SK-N-SH (cell line): ENCODE results near the gene ENPP7. TPM values are rescaled to one million over a fixed set of nuclear protein-coding genes. Genes with fewer than 3 reads are reported as not detected.

ENCODE experiments used
- CTCF ChIA-PET: fragments of 300-600, 350-600 bp; formaldehyde crosslinking; extraction: SDS; loops from one replicate; lab custom pipeline; 2021; lab: Yijun Ruan, JAX
- POLR2A ChIA-PET: fragments of 350-600 bp; sonication (Branson Sonifier 250); formaldehyde crosslinking; extraction: SDS; loops from one replicate; lab custom pipeline; 2020; ENCODE audit warnings: antibody characterized with exemption, inconsistent platforms; lab: Yijun Ruan, JAX
- DNase-seq: peaks from one replicate; pipeline ENCODE4 v3.0.0; 2012
- H2AFZ ChIP-seq: fragments of 200-600 bp; sonication (generic); 2 replicates; pipeline ENCODE4 v1.8.1; 2016; ENCODE audit warnings: antibody characterized with exemption, mild to moderate bottlenecking, low read depth
- H3F3A ChIP-seq: fragments of 200-600 bp; sonication (generic); replicated peaks from 2 replicates; pipeline ENCODE3; 2016; ENCODE audit warnings: antibody characterized with exemption, mild to moderate bottlenecking; ENCODE audit not compliant: insufficient read depth
- H3K27ac ChIP-seq, 2 experiments: fragments of 200-500 bp in 1 of 2; fragments of 200-600 bp in 1 of 2; sonication (Bioruptor generic) in 1 of 2; sonication (generic), shearing (Covaris generic) in 1 of 2; 2 replicates each; pipeline versions ENCODE4 v1.5.1 to v1.6.1; 2014 to 2016; ENCODE audit warnings: low read depth in 2 of 2, inconsistent platforms in 1 of 2, low read length in 1 of 2, mild to moderate bottlenecking in 1 of 2, mixed read lengths in 1 of 2
- H3K27me3 ChIP-seq: fragments of 200-600 bp; sonication (generic), shearing (Covaris generic); 2 replicates; pipeline ENCODE4 v1.6.1; 2016; ENCODE audit warnings: mixed run types; ENCODE audit not compliant: insufficient read depth
- H3K36me3 ChIP-seq, 2 experiments: fragments of 200-500 bp in 1 of 2; fragments of 200-600 bp in 1 of 2; sonication (Bioruptor generic) in 1 of 2; sonication (generic) in 1 of 2; replicated peaks in 1 of 2; 2 replicates each; pipeline versions ENCODE3 to v1.5.1; 2014 to 2016; ENCODE audit warnings: low read length in 1 of 2, mild to moderate bottlenecking in 1 of 2; ENCODE audit not compliant: insufficient read depth in 2 of 2, control insufficient read depth in 1 of 2
- H3K4me1 ChIP-seq, 2 experiments: fragments of 200-500 bp in 1 of 2; fragments of 200-600 bp in 1 of 2; sonication (Bioruptor generic) in 1 of 2; sonication (generic), shearing (Covaris generic) in 1 of 2; 2 replicates each; pipeline versions ENCODE4 v1.5.1 to v1.6.1; 2014 to 2016; ENCODE audit warnings: low read depth in 1 of 2, low read length in 1 of 2, mixed run types in 1 of 2; ENCODE audit not compliant: insufficient read depth in 2 of 2, control insufficient read depth in 1 of 2
- H3K4me2 ChIP-seq: fragments of 200-600 bp; sonication (generic), shearing (Covaris generic); 2 replicates; pipeline ENCODE4 v1.6.1; 2017; ENCODE audit warnings: mixed run types
- H3K4me3 ChIP-seq, 2 experiments: fragments of 200-500 bp in 1 of 2; fragments of 200-600 bp in 1 of 2; sonication (Bioruptor generic) in 1 of 2; sonication (generic), shearing (Covaris generic) in 1 of 2; 2 replicates each; pipeline versions ENCODE4 v1.5.1 to v1.8.1; 2014 to 2016; ENCODE audit warnings: low read depth in 2 of 2, inconsistent platforms in 1 of 2, low read length in 1 of 2, mild to moderate bottlenecking in 1 of 2, mixed read lengths in 1 of 2, moderate library complexity in 1 of 2
- H3K79me2 ChIP-seq: fragments of 200-600 bp; sonication (generic); 2 replicates; pipeline ENCODE4 v1.8.1; 2017; ENCODE audit warnings: mild to moderate bottlenecking; ENCODE audit not compliant: insufficient read depth
- H3K9ac ChIP-seq: fragments of 200-600 bp; sonication (generic); 2 replicates; pipeline ENCODE4 v1.6.1; 2017; ENCODE audit warnings: mixed run types
- H3K9me2 ChIP-seq: fragments of 200-600 bp; sonication (generic); 2 replicates; pipeline ENCODE4 v1.6.1; 2017; ENCODE audit warnings: mixed run types
- H3K9me3 ChIP-seq: fragments of 200-600 bp; sonication (generic); 2 replicates; pipeline ENCODE4 v1.6.1; 2017; ENCODE audit warnings: mixed run types, mild to moderate bottlenecking, moderate library complexity
- H4K20me1 ChIP-seq: fragments of 200-600 bp; sonication (generic); 2 replicates; pipeline ENCODE4 v1.6.1; 2017; ENCODE audit warnings: mild to moderate bottlenecking, mixed run types; ENCODE audit not compliant: insufficient read depth
- CHD2 ChIP-seq: fragments of 150-350 bp; IDR thresholded peaks from 2 replicates; pipeline ENCODE4 v1.6.1; 2018; ENCODE audit warnings: low read length; ENCODE audit not compliant: partially characterized antibody
- CTCF ChIP-seq: fragments of 200-600 bp; sonication (generic); IDR thresholded peaks from 2 replicates; pipeline ENCODE4 v1.6.1; 2017; ENCODE audit warnings: antibody characterized with exemption, mild to moderate bottlenecking, moderate library complexity
- EP300 ChIP-seq, 2 experiments: IDR thresholded peaks; 2 replicates each; pipeline versions ENCODE4 v1.4.0 to v1.6.1; 2012; ENCODE audit warnings: borderline replicate concordance in 1 of 2, low read depth in 1 of 2, low read length in 1 of 2
- FOSL2 ChIP-seq: IDR thresholded peaks from 2 replicates; pipeline ENCODE4 v1.4.0; 2012; ENCODE audit warnings: low read depth, mild to moderate bottlenecking, moderate library complexity, borderline replicate concordance
- FOXJ3 ChIP-seq: sonication (generic); formaldehyde crosslinking; IDR thresholded peaks from 2 replicates; pipeline ENCODE4 v1.5.1; 2020; ENCODE audit warnings: mild to moderate bottlenecking, missing genetic modification reagents
- FOXM1 ChIP-seq: IDR thresholded peaks from 2 replicates; pipeline ENCODE4 v1.4.0; 2012; ENCODE audit warnings: low read depth, mild to moderate bottlenecking
- GATA2 ChIP-seq: sonication (generic); formaldehyde crosslinking; IDR thresholded peaks from 2 replicates; pipeline ENCODE4 v1.5.0; 2020; ENCODE audit warnings: mild to moderate bottlenecking, missing genetic modification reagents
- MXI1 ChIP-seq: IDR thresholded peaks from 2 replicates; pipeline ENCODE4 v1.6.1; 2012; ENCODE audit warnings: mild to moderate bottlenecking, low read depth, low read length, improper control_type of control experiment
- NRF1 ChIP-seq: IDR thresholded peaks from 2 replicates; pipeline ENCODE4 v1.6.1; 2012; ENCODE audit warnings: low read depth, mild to moderate bottlenecking, low read length
- PBX3 ChIP-seq: IDR thresholded peaks from 2 replicates; pipeline ENCODE4; 2012
- RAD21 ChIP-seq: IDR thresholded peaks from 2 replicates; pipeline ENCODE4 v1.6.1; 2012; ENCODE audit warnings: mild to moderate bottlenecking, low read length
- REST ChIP-seq: IDR thresholded peaks from 2 replicates; pipeline ENCODE4 v1.6.1; 2012; ENCODE audit warnings: mild to moderate bottlenecking, low read depth, low read length, moderate library complexity
- RFX5 ChIP-seq: IDR thresholded peaks from 2 replicates; pipeline ENCODE4 v1.6.1; 2012; ENCODE audit warnings: mild to moderate bottlenecking, improper control_type of control experiment, low read length
- TAF1 ChIP-seq: IDR thresholded peaks from 2 replicates; pipeline ENCODE4 v1.6.1; 2012; ENCODE audit warnings: low read depth, mild to moderate bottlenecking, low read length, moderate library complexity, borderline replicate concordance
- WGBS: methylation state at CpG from one replicate; pipeline ENCODE4 v1.1.6; 2017; ENCODE audit warnings: low lambda C conversion rate; 5-methylcytosine and 5-hydroxymethylcytosine counted together
- polyA plus RNA-seq, 3 experiments: library from polyadenylated mRNA; depleted of rRNA; stranded (reverse); fragments of >200 nt; gene quantifications; 2 replicates each; pipeline ENCODE4 v1.2.3, GENCODE V29; 2012

The ENPP7 gene
- polyA plus RNA-seq, 1 of the 3 experiments (the other 2 are of a cell fraction), result not detected

GRCh38 chr17:79715943-79716797 lies 14.6 kb upstream of the ENPP7 start:
- H3K9ac ChIP-seq, result no peak overlapping the region
- CTCF ChIA-PET, result interaction anchor here (0.6 to 2.8 kb wide), 8 partner anchors 7 to 323 kb away, joined by 3 to 17 read pairs (median 3); no protein-coding TSS in a partner anchor
- DNase-seq, result peak; percentile 59
- no peaks in the 10 kb centered on the region for H3K9me3 ChIP-seq
- no peak overlapping the region for H3K4me2 ChIP-seq
- peaks cover 7% of the 10 kb centered on the region; the same call in 1 of the 2 replicates for H3K27me3 ChIP-seq
- no peaks in the 10 kb centered on the region for H3K36me3 ChIP-seq
- H3F3A ChIP-seq, result no peaks in the 10 kb centered on the region
- TF ChIP-seq MXI1 (peak; percentile 29; the same call in 1 of the 2 replicates), RFX5 (no peak)
- TF ChIP-seq, all 33 proteins: peak for 1
- H4K20me1 ChIP-seq, result no peaks in the 10 kb centered on the region
- WGBS, result 52% methylated on average over 21 of the region's 25 CpGs
- peaks cover 0 to 16% of the 10 kb centered on the region in 2 experiments; a peak in 1 of 4 replicates for H3K4me1 ChIP-seq
- H3K9me2 ChIP-seq, result no peaks in the 10 kb centered on the region
- POLR2A ChIA-PET, result no interaction called here
- H3K79me2 ChIP-seq, result no peaks in the 10 kb centered on the region
- no peak overlapping the region for H3K4me3 ChIP-seq
- no peak overlapping the region for H2AFZ ChIP-seq
- H3K27ac ChIP-seq, result no peak overlapping the region

- ChIA-PET POLR2A (no interaction called here), CTCF (interaction anchor here (0.8 to 5.9 kb wide), 7 partner anchors 12 to 675 kb away, joined by 3 to 34 read pairs (median 3); no protein-coding TSS in a partner anchor)
- H3F3A ChIP-seq, result no peaks in the 10 kb centered on the region
- 40% methylated on average over 15 of the region's 15 CpGs for WGBS
- peaks cover 15% of the 10 kb centered on the region; the same call in 1 of the 2 replicates for H3K27me3 ChIP-seq
- no peak overlapping the region for H3K27ac ChIP-seq
- DNase-seq, result peak; percentile 79
- no peak overlapping the region for H3K9ac ChIP-seq
- H3K4me3 ChIP-seq, result no peak overlapping the region
- peaks cover 0 to 11% of the 10 kb centered on the region in 2 experiments; a peak in 1 of 4 replicates for H3K4me1 ChIP-seq
- H2AFZ ChIP-seq, result no peak overlapping the region
- no peak overlapping the region for H3K4me2 ChIP-seq
- no peaks in the 10 kb centered on the region for H3K79me2 ChIP-seq
- no peaks in the 10 kb centered on the region for H3K9me3 ChIP-seq
- no peaks in the 10 kb centered on the region for H3K36me3 ChIP-seq
- no peaks in the 10 kb centered on the region for H3K9me2 ChIP-seq
- TF ChIP-seq PBX3 (no peak), TAF1 (no peak), FOXJ3 (CRISPR knock-in tag) (0 out of 2 replicates have a peak, but pooled peaks have one; percentile 10), FOSL2 (no peak), RAD21 (no peak), NRF1 (no peak), REST (no peak), CHD2 (no peak), CTCF (no peak), FOXM1 (no peak), GATA2 (peak; percentile 56), EP300 (IDR thresholded peaks at IDR 0.05; ENCODE audit: borderline replicate concordance in 1 of 2, low read depth in 1 of 2, low read length in 1 of 2) (no peak)
- no peaks in the 10 kb centered on the region for H4K20me1 ChIP-seq
These were observed 9.9 kb upstream of the ENPP7 start for GRCh38 chr17:79720705-79721292.
